GM18499 (cell line): ENCODE results near the gene C1QTNF5.

Experiments used
- ATAC-seq: cut with Tn5 transposase; IDR thresholded peaks from one replicate; pipeline ENCODE4 v1.9.1; 2021; ENCODE audit warnings: moderate number of reproducible peaks; ENCODE audit not compliant: insufficient read depth, unreplicated experiment

The C1QTNF5 gene

DNA sequence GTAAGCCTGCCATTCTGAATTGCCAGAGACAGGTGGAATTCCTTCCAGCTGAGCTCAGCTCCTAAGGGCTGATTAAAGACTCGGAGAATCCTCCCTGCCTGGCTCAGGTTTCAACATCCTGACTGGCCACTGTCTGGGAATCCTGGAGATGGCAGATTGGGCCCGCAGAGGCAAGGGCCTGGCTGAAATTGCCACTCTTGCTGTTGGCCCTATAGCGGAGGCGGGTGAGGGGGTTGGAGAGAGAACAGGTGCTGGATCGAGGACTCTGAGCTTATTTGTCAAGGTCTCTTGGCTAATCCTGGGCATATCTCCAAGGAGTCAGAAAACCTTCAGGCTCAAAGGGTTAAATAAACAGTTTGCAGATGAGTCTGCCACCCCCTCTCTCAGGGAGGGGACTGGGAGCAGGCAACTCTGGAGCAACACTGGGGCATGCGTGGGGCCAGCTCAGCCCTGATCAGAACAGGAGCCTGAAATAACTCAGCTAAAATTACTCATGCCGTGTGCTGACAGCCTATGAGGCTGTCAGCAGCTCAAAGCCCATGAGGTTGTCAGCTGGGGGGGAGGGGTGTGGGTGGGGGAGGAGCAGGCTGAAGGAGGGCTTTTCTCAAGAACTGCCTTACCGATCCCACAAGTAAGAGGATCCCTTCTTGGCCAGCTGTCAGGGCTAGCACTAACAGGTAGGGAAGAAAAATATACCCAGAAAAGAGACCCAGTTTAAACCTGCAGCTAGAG lies 20.5 kb upstream of the C1QTNF5 start:
- ATAC-seq, result no peak

- no peak for ATAC-seq
These were observed 18.9 kb upstream of the C1QTNF5 start for GRCh38 chr11:119359365-119360214.

DNA sequence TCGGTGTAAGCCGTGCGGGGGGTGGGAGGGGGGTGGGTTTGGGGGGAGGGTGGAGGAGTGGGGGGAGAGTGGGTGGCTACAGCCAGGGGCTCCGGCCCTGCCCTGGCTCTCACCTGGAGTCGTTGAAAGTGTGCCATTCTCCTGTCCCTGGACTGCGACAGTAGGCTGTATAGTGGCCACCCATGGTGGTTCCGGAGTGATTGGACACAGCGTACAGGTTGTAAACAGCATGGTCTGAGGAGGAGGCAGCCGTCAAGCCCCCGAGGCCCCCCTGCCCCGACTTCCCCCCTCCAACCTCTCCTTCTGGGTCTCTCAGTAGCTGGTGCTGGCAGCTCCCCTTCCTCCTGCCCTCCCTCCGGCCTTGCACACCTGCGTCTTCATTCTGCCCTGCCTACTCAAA lies 16.4 kb upstream of the C1QTNF5 start:
- no peak for ATAC-seq

DNA sequence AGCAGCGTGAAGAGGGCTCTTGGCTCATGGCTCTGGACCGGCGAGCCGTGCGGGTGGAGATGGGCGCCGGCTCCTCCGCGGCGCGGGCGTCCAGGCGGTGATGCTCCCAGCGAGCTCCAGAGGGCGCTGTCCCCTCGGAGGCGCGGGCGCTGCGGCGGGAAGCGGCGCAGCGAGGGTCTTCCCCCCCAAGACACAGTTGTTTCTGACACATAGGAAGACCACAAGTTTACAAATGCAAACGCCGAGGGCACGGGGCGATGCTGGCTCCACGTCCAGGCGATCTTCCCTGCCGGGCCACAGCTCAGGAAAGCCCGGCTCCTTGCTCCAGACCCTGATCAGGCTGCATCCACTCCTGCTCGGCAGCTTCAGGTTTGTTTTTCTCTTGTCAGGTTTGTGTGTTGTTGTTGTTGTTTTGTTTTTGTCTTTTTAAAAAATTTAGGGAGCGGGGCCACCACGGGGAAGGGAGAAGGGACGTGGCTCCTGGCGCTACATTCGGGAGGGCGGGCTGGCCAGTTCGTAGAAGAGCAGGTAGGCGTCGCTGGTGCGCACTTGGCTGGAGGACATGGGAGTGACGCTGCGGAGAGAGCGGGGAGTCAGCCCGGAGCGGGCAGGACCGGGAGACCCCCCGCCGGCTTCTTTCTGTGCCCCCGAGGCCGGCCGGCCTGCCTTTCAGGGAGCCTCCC lies 15.8 kb upstream of the C1QTNF5 start:
- no peak for ATAC-seq

GRCh38 chr11:119355091-119355843 lies 14.6 kb upstream of the C1QTNF5 start:
- no peak for ATAC-seq

DNA sequence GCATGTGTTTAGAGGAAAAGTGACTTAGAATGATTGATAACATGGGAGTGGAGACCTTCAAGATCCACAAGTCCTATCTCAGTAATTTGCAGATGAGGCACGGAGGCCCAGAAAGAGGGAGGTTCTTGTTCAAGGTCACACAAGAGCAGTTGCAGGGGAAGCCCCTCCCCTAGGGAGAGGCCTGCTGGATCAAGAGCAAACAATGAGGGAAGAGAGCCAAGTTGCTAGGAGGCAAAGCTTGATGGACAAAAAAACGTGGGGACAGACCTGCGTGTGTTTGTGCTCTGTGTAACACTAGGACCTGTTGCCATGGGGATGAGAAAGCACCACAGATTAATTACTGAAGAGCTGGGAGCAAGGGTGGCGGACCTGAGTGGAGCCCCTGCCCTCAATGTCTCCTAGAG lies 12.2 kb upstream of the C1QTNF5 start:
- ATAC-seq, result no peak

DNA sequence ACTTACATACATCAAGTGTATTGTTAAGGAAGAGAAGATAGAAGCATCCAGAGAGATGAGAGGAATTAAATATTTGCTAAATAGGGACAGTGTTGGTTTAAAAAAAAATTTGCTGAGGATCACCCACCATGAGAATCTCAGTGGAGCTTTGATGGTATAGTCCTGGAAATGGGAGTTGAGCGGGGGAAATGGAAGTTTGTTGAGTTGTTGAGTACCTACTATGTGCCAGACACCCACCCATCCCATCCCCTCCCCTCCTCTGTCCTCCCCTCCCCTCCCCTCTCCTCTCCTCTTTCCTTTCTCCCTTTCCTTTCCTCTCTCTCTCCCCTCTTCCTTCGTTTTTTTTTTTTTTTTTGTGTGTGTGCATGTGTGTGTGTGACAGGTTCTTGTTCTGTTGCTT lies 10.5 kb upstream of the C1QTNF5 start:
- ATAC-seq, result no peak

DNA sequence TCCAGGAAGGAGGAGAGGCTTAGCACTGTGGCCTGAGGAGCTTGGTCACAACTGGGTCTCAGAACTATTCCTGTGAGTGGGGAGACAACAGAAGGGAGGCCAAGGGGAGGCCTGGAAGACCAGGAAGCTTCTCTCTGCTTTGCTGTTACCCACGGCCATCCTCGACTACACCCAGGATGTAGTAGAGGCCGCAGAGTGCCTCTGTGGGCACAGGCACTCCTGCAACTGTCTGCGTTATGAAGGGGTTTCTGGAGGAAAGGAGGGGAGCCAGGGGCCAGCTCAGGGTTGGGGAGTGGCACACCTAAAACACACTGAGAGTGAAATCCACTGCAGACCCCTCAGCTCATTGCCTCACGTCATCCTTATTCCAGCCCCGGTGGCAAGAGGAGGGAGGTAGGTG lies 9.6 kb upstream of the C1QTNF5 start:
- no peak for ATAC-seq

DNA sequence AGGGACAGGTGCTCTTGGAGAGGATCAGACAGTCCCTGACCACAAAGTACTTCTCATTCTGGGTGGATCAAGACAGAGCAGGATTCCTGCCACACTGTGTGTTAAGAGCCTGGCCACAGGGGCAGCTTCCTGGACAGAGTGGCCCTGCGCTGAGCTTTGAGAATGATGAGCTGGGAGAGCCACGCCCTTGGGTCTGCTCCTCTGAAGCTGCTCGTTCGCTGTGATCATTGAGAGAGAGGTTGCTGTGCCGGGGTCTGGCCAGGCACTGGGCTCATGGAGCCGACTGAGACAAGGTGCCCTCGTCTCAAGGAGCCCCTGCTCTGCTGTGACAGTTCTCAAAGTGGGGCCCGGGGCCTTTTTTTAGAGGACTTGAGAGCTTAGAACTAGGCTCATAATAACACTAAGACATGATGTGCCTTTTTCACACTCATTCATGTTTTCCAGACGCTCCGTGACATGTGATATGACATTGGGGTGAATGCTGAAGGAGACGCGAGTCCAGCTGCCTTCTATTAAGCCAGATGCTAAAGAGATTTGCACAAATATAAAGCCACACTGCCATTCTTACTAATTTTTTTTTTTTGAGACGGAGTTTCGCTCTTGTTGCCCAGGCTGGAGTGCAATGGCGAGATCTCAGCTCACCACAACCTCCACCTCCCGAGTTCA lies 7.4 kb upstream of the C1QTNF5 start:
- ATAC-seq, result no peak

DNA sequence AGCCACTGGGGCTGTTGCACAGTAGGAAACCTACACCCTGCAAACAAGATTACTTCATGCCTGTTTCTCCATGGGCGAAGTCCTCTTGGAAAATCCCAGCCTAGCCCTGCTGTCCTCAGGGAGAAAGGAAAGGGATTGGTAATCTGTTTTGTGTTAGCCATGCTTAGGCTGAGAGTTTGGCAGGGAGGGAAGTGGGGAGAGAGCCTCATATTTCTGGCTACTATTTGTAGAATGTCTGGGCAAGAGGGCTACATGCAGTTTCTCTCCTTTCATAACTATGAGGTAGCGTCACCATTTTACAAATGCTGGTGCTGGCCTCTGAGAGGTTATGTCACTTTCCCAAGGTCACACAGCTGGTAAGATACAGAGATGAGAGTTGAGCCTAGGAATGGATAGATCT lies 6.6 kb upstream of the C1QTNF5 start:
- no peak for ATAC-seq

DNA sequence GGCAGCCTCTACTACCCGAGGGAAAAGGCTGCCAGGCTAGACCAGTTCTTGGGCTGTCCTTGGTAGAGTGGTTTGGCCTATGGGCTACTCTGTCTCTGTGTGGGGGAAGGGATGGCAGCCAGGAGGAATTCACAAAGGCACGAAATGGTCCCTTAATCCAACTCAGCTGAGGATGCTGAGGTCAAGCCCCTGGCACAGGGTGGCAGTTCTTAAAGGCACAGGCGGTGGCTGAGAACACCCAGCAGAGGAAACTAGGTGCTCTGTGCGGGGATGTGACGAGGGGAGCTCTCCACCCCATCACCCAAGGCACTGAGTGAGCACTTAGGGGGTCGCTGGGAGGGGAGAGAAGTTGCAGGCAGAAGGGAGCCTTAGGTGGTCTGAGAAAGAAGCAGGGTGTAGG lies 5.9 kb upstream of the C1QTNF5 start, which contains the start of gene MFRP:
MFRP (minus strand) TSS at position 101 of the 400 bp plus-strand sequence. CDS start 192 bp downstream, outside the sequence.
- no peak for ATAC-seq

DNA sequence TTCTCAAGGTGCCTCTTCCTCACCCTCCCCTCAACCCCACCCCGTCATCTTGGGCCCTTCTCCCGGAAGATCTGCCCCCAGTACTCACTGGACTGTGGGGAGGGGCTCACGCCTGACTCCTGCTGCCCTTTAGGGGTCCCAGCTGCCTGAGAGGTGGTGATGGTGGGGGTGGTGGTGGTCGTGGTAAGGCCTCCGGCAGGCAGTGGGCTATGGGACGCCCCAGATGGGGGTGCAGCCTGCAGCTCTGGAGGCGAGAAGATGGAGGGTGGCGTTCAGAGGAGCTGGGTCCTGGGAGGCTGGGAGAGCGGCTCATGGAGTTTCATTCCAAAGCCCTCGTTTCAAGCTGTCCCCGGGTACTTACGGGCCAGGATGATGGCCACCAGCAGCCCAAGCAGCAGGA lies 5.0 kb upstream of the C1QTNF5 start:
- no peak for ATAC-seq

GRCh38 chr11:119344291-119345010 lies 3.8 kb upstream of the C1QTNF5 start:
- no peak for ATAC-seq

GRCh38 chr11:119343726-119344125 lies 3.0 kb upstream of the C1QTNF5 start:
- no peak for ATAC-seq

DNA sequence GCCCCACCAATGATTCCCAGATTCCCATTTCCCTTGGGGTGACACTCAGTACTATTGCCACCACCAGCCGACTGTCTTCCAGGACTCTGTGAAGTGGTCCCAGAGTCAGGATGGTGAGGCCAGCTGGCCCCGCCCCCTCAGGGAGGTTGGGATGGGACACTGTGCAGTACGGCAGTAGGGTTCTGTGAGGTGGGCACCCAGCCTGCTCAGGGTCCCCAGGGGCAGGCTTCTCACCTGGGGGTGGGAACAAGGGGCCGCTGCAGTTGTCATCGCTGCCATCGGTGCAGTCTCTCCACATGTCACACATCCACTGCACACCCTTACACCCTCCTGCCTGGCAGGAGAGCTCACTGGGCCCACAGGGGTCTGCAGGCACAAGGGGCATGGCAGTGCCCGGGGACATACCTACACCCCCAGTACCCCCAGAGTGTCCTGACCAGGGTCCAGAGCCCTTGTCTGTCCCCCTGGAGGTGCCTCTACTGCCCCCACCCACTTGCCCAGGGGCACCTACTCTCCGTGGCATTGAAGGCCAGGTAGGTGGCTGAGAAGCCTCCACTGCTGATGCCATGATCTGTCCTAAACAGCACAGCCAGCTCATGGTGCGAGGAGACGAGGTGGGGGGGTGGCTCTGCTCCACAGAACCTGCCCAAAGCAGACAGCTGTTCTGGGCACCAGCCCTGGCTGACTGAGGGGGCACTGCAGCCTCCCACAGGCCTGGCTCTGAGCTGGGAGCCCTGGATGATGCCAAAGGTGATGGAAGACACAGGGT lies 1.9 kb upstream of the C1QTNF5 start:
- no peak for ATAC-seq

- no peak for ATAC-seq
These were observed 1.3 kb upstream of the C1QTNF5 start for GRCh38 chr11:119342023-119342300.

- no peak for ATAC-seq
These were observed 739 bp upstream of the C1QTNF5 start for GRCh38 chr11:119341222-119342022.
